Limb (tissue), 2 donors: ENCODE measurements around the gene GAN.

Source experiments
- DNase-seq, 2 donors: peaks; one replicate each; pipeline ENCODE4 v3.0.0-alpha.2; 2016; ENCODE audit errors: extremely low spot score in 2 of 2

Gene GAN

GRCh38 chr16:81314603-81315270 lies at the start of gene GAN:
TSS of gene GAN (plus strand) at chr16:81314962. CDS start at chr16:81315114, 152 bp downstream.
- DNase-seq: peak; percentile 95 to 97

GRCh38 chr16:81265052-81265451 lies 49.7 kb upstream of the GAN start:
- no peak for DNase-seq

GRCh38 chr16:81265658-81266451 lies 48.9 kb upstream of the GAN start:
- peak in 1 of 2 donors; percentile 31 for DNase-seq

GRCh38 chr16:81266680-81267095 lies 48.1 kb upstream of the GAN start:
- DNase-seq: no peak

- no peak for DNase-seq
Observed at GRCh38 chr16:81268509-81268908, 46.3 kb upstream of the GAN start.

GRCh38 chr16:81273223-81273950 lies 41.4 kb upstream of the GAN start:
- DNase-seq: no peak

GRCh38 chr16:81275064-81275532 lies 39.7 kb upstream of the GAN start:
- no peak for DNase-seq

GRCh38 chr16:81275795-81276194 lies 39.0 kb upstream of the GAN start:
- no peak for DNase-seq

- DNase-seq: no peak
Observed at GRCh38 chr16:81276323-81276722, 38.4 kb upstream of the GAN start.

- no peak for DNase-seq
Observed at GRCh38 chr16:81277541-81278080, 37.2 kb upstream of the GAN start.

- DNase-seq: no peak
Observed at GRCh38 chr16:81278526-81278925, 36.2 kb upstream of the GAN start.

- no peak for DNase-seq
Observed at GRCh38 chr16:81279392-81279791, 35.4 kb upstream of the GAN start.

- no peak for DNase-seq
Observed at GRCh38 chr16:81280393-81280792, 34.4 kb upstream of the GAN start.

GRCh38 chr16:81283044-81283443 lies 31.7 kb upstream of the GAN start:
- DNase-seq: no peak

- DNase-seq: no peak
Observed at GRCh38 chr16:81284995-81285600, 29.7 kb upstream of the GAN start.

- DNase-seq: no peak
Observed at GRCh38 chr16:81286190-81286589, 28.6 kb upstream of the GAN start.

- DNase-seq: no peak
Observed at GRCh38 chr16:81291117-81291516, 23.6 kb upstream of the GAN start.

GRCh38 chr16:81292936-81293335 lies 21.8 kb upstream of the GAN start:
- no peak for DNase-seq

- DNase-seq: no peak
Observed at GRCh38 chr16:81293909-81294802, 20.6 kb upstream of the GAN start.

GRCh38 chr16:81296631-81297030 lies 18.1 kb upstream of the GAN start:
- DNase-seq: no peak
